ENCODE measurements around the gene ABR. TPM values are rescaled to one million over a fixed set of nuclear protein-coding genes. Genes with fewer than 3 reads are reported as not detected.

The ABR gene
- total RNA-seq, 1 donor from 2014 or later = 59.7 TPM

GRCh38 chr17:1094591-1094990 lies 85.2 kb downstream of the ABR start:
- TF ChIP-seq CTCF (conservative IDR thresholded peaks at IDR 0.05) = no peak
- no peak for DNase-seq (ENCODE audit: low read depth, low spot score)
- Mint-ChIP-seq H3K36me3 (ENCODE audit: low read depth) (peaks cover 7% of the 10 kb centered on the region), H3K27ac (ENCODE audit: unreplicated experiment) (peak overlapping the region; percentile 35), H3K4me1 (peaks cover 8% of the 10 kb centered on the region), H3K4me3 (no peak overlapping the region), H3K9me3 (no peaks in the 10 kb centered on the region), H3K27me3 (ENCODE audit: low read depth) (no peaks in the 10 kb centered on the region)

- Mint-ChIP-seq H3K9me3 (no peaks in the 10 kb centered on the region), H3K27ac (ENCODE audit: unreplicated experiment) (peak overlapping the region; percentile 93), H3K27me3 (ENCODE audit: low read depth) (no peaks in the 10 kb centered on the region), H3K4me1 (peaks cover 8% of the 10 kb centered on the region), H3K4me3 (no peak overlapping the region), H3K36me3 (ENCODE audit: low read depth) (peaks cover 4% of the 10 kb centered on the region)
- no peak for DNase-seq (ENCODE audit: low read depth, low spot score)
- TF ChIP-seq CTCF (conservative IDR thresholded peaks at IDR 0.05) = no peak
Observed at GRCh38 chr17:1091900-1092299, 87.9 kb downstream of the ABR start.

GRCh38 chr17:1091190-1091534 lies 88.6 kb downstream of the ABR start:
- TF ChIP-seq CTCF (conservative IDR thresholded peaks at IDR 0.05) = no peak
- DNase-seq (ENCODE audit: low read depth, low spot score) = no peak
- Mint-ChIP-seq H3K4me3 (no peak overlapping the region), H3K4me1 (peaks cover 8% of the 10 kb centered on the region), H3K9me3 (no peaks in the 10 kb centered on the region), H3K27ac (ENCODE audit: unreplicated experiment) (no peak overlapping the region), H3K27me3 (ENCODE audit: low read depth) (no peaks in the 10 kb centered on the region), H3K36me3 (ENCODE audit: low read depth) (peaks cover 4% of the 10 kb centered on the region)

- H3K4me1 Mint-ChIP-seq = peaks cover 8% of the 10 kb centered on the region
- DNase-seq (ENCODE audit: low read depth, low spot score) = no peak
- H3K4me3 Mint-ChIP-seq = no peak overlapping the region
- peaks cover 4% of the 10 kb centered on the region for H3K36me3 Mint-ChIP-seq (ENCODE audit: low read depth)
- H3K27me3 Mint-ChIP-seq (ENCODE audit: low read depth) = no peaks in the 10 kb centered on the region
- no peak for TF ChIP-seq CTCF (conservative IDR thresholded peaks at IDR 0.05)
- no peaks in the 10 kb centered on the region for H3K9me3 Mint-ChIP-seq
- no peak overlapping the region for H3K27ac Mint-ChIP-seq (ENCODE audit: unreplicated experiment)
Observed at GRCh38 chr17:1090465-1091189, 89.2 kb downstream of the ABR start.

- Mint-ChIP-seq H3K27ac (ENCODE audit: unreplicated experiment) (no peak overlapping the region), H3K9me3 (no peaks in the 10 kb centered on the region), H3K36me3 (ENCODE audit: low read depth) (peaks cover 4% of the 10 kb centered on the region), H3K4me3 (no peak overlapping the region), H3K4me1 (peaks cover 8% of the 10 kb centered on the region), H3K27me3 (ENCODE audit: low read depth) (no peaks in the 10 kb centered on the region)
- DNase-seq (ENCODE audit: low read depth, low spot score) = no peak
- TF ChIP-seq CTCF (conservative IDR thresholded peaks at IDR 0.05) = no peak
Observed at GRCh38 chr17:1089915-1090314, 89.9 kb downstream of the ABR start.
